Fibroblast of villous mesenchyme (primary cell): ENCODE measurements around the gene TSC2. TPM values are rescaled to one million over a fixed set of nuclear protein-coding genes. Genes with fewer than 3 reads are reported as not detected.
"Not testable (repeated sequence)": the region's sequence is repeated elsewhere in the genome, so short reads cannot be mapped to it uniquely, and the experiment has no call there.

Experiments
- DNase-seq: peaks from one replicate; pipeline ENCODE4 v3.0.0-alpha.2; 2010; ENCODE audit warnings: low read depth
- H3K4me3 ChIP-seq: 2 replicates; pipeline ENCODE4 v1.5.1; 2011; ENCODE audit warnings: low read depth, mild to moderate bottlenecking, low read length
- total RNA-seq: library from RNA; depleted of rRNA; stranded (reverse); fragments of >200 nt; gene quantifications from 2 replicates; pipeline ENCODE4 v1.2.3, GENCODE V29; 2012
- TF ChIP-seq, protein P1 (sequence below): IDR thresholded peaks from 2 replicates; pipeline ENCODE4 v1.5.1; 2012; ENCODE audit warnings: low read depth, mild to moderate bottlenecking, low read length; ENCODE audit not compliant: insufficient read depth

The TSC2 gene
- total RNA-seq, 1 donor: 62.6 TPM

DNA sequence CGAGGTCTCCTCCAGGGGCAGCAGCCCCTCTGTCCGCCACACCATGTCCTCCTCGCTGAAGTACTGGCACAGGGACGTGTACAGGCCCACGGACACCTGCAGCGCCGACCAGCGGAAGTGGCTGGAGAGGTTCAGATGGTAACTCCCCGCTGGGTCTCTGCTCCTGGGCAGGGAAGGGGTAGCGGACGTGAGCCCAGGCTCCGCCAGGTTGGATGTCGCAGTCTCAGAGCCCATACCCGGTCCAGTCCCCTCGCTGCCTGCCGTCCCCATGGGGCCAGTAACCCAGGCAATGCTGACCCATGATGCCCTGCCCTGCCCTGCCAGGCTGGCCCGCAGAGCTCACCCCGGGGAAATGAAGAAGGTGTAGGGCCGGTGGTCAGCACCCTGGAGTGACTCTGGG is 54.7 kb downstream of the TSC2 start:
- no peak for DNase-seq
- no peak overlapping the region for H3K4me3 ChIP-seq
- TF ChIP-seq, protein P1, sequence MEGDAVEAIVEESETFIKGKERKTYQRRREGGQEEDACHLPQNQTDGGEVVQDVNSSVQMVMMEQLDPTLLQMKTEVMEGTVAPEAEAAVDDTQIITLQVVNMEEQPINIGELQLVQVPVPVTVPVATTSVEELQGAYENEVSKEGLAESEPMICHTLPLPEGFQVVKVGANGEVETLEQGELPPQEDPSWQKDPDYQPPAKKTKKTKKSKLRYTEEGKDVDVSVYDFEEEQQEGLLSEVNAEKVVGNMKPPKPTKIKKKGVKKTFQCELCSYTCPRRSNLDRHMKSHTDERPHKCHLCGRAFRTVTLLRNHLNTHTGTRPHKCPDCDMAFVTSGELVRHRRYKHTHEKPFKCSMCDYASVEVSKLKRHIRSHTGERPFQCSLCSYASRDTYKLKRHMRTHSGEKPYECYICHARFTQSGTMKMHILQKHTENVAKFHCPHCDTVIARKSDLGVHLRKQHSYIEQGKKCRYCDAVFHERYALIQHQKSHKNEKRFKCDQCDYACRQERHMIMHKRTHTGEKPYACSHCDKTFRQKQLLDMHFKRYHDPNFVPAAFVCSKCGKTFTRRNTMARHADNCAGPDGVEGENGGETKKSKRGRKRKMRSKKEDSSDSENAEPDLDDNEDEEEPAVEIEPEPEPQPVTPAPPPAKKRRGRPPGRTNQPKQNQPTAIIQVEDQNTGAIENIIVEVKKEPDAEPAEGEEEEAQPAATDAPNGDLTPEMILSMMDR: no peak

DNA sequence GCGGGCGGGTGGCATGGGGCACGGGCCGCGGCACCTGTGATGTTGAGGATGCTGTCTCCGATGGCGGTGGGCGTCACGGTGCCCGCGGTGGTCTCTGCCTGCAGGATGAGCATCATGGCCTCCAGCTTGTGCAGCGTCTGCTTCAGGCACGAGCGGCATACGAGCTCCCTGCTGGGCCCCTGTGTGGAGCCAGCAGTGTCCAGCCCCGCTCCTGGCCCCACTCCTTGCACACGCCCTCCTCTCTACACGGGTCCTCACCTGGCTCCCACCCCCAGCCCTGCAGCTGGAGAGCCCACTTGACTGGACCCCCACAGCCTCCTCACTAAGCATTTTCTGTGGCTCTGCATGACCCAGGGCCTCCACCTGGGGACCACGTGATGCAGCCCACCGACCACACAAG is 56.7 kb downstream of the TSC2 start:
- H3K4me3 ChIP-seq, DNase-seq: not testable (repeated sequence)

GRCh38 chr16:2105291-2105690 is 57.5 kb downstream of the TSC2 start:
- H3K4me3 ChIP-seq, DNase-seq: not testable (repeated sequence)

DNA sequence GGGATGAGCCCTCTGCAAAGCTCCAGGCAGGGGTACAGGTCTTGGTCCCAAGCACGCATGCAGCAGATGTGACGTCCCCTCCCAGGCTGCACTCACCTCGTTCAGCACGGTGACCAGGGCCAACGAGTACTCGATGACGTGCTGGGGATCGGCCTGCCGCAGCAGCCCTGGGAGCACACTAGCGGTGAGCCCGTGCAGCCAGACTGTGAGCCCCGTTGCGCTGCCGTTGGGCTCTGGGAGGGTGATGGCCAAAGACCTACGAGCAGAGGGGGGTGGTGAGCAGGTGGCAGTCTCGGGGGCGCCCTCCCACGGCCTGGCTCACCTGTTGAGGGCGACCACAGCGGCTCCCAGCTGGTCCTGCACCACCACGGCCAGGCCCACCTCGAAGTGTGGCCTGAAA is 58.0 kb downstream of the TSC2 start:
- not testable (repeated sequence) for H3K4me3 ChIP-seq, DNase-seq

GRCh38 chr16:2106211-2106610 is 58.4 kb downstream of the TSC2 start:
- DNase-seq, H3K4me3 ChIP-seq: not testable (repeated sequence)

DNA sequence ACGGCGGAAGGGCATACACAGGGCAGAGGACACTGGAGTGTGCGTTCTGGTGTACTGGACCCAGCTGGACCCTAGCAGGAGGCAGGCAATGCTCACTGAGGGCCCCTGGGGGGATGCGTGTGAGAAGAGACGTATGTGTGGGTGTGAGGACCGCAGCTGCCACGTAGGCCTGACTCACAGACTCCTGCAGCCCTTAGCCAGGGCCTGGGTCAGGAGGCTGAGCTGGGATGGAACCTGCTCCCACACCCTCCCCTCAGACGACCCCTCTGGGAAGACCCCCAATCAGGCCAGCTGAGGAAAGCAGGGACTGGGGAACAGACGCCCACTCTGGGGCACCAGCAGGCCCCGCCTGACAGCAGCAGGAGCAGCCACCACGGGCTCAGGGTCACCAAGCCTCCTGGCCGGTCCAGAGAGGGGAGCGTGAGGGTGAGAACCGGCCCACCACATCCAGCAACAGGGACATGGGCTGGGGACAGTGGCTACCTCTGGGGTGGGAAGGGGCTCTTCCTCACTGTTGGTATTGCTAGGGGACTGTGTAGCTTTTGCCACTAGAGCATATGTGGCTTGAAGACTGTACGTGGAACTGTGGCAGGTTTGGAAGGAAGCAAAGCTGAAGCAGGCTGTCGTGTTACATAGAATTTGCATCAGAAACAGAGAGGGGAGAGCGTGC is 59.5 kb downstream of the TSC2 start:
- DNase-seq: peak; percentile 70

GRCh38 chr16:2107791-2108125 is 60.0 kb downstream of the TSC2 start:
- not testable (repeated sequence) for DNase-seq, H3K4me3 ChIP-seq

More for the DNA sequence above, 59.5 kb downstream of the TSC2 start:
- not testable (repeated sequence) for H3K4me3 ChIP-seq

DNA sequence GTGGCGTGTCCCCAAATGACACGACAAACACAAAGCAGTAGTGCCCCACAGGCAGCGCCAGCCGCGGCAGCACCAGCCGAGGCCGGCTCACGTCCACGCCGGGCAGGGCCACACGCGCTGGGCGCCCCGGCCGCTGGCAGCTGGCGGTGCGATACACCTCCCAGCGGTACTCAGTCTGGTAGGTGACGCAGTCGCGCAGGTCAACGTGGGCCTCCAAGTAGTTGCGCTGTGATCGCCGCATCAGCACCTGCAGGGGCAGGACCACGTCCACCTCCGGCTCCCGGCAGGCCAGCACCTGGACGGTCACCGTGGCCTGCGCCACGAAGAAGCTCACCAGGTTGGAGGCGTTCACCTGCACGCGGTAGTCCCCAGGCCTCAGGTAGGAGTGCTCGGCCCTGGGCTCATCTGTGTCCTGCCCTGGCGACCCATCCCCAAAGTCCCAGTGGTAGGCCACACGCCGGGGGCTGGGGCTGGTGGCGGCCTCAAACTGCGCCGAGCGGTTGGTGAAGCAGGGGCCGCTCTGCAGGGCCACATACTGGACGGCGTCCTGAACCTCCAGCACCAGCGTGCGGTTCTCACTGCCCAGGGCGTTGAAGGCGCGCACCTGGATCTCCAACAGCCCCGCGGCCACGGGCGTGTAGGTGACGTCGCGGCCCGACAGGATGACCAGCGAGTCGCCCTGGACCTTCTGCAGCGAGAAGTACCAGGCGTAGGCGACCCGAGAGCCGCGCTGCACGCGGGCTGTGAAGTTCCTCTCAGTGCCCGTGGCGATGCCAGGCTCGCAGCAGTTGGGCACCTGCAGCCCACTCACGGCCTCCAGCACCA is 60.9 kb downstream of the TSC2 start:
- not testable (repeated sequence) for DNase-seq, H3K4me3 ChIP-seq

DNA sequence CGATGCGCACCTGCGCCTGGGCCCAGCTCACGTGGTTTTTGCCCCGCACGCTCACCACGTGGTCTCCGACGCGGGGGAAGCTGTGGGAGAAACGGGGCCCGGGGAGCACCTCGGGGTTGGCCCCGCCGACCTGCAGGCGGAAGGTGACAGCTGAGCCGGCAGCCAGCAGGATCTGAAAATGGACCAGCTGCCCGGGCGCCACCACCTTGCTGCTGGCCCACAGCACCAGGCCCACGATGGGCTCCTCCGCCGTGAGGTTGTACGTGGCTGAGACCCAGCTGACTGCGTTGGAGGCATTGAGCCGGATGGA is 61.4 kb downstream of the TSC2 start:
- H3K4me3 ChIP-seq, DNase-seq: not testable (repeated sequence)

DNA sequence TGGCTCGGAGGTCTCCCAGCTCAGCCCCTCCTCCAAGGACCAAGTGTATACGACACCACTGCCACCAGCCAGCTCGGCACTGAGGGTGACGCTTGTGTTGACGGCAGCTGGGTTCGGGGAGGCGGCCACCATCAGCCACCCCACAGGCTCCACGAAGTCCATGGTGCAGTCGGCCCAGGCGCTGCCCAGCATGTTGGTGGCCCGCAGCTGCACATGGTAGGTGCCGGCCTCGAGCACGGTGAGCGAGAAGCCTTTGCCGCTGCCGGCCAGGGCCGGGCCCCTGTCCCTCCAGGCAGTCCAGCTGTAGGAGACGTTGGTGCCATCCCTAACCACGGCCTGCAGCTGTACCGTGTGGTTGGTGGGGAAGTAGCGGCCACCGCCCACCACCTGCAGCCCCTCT is 62.1 kb downstream of the TSC2 start:
- DNase-seq, H3K4me3 ChIP-seq: not testable (repeated sequence)

DNA sequence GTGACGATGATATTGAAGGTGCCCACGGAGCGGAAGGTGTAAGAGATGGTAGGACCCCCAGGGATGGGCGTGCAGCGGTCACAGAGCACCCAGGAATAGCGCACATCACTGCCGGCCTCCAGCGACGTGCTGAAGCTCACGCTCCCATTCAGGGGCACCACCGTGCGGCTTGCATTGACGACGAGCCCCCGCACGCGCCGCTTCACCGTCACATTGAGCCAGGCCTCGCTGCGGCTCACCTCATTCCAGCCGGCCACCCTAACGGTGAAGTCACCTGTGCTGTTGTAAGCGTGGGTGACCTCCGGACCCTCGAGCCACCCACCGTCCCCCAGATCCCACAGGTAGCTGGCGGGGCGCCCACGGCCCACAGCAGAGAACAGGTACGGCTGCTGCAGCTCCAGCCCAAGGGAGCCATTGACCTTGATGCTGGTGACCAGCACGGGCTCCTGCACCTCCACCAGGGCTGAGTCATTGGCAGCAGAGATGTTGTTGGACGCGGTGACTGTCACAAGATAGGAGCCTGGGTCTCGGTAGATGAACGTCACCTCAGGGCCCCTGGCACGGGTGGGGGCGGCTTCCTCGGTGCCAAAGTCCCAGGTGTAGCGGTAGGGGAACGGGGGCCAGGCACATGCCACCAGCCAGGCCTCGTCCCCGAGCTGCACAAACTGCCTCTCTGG is 62.7 kb downstream of the TSC2 start:
- not testable (repeated sequence) for DNase-seq, H3K4me3 ChIP-seq

DNA sequence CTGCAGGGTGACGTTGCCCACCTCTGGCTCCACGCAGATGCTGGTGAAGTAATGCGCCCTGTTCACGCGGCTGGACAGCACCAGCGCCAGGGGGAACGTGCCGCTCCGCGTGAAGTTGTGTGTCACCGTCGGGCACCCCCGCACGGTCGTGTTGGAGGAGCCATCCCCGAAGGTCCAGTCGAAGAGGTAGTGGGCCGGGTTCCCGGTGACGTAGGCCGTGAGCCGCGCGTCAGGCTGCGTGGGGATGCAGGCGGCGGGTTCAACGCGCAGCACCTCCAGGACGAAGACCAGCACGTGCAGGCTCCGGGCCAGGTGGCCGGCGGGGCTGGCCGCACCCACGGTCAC is 63.2 kb downstream of the TSC2 start:
- DNase-seq: not testable (repeated sequence)

GRCh38 chr16:2111412-2112335 is 63.9 kb downstream of the TSC2 start:
- not testable (repeated sequence) for H3K4me3 ChIP-seq, DNase-seq

More for the DNA sequence above, 63.2 kb downstream of the TSC2 start:
- H3K4me3 ChIP-seq: not testable (repeated sequence)

DNA sequence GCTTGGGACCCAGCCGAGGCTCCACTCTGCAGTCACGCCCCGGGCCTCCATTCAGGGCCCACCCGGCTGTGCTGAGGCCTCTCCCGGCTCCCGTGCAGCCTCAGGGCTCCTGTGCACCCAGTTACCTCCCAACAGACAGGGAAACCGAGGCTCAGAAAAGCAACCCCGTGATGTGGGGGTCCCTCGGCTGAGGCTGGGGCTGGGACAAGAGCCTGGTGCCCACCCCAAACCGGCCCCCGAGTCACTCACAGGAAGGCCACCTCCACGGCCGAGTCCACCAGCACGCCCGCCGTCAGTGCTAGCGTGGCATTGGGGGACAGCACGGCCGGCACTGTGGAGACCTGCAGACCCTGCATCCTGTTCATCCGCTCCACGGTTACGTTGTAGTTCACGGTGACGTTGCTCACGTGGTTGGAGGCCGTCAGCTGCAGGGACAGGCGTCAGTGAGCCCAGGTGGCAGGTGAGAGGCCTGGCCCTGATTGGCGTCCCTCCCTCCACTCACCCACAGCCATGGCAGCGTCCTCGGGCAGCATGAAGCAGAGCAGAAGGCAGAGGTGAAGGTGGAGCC is 64.8 kb downstream of the TSC2 start:
- DNase-seq, H3K4me3 ChIP-seq: not testable (repeated sequence)

DNA sequence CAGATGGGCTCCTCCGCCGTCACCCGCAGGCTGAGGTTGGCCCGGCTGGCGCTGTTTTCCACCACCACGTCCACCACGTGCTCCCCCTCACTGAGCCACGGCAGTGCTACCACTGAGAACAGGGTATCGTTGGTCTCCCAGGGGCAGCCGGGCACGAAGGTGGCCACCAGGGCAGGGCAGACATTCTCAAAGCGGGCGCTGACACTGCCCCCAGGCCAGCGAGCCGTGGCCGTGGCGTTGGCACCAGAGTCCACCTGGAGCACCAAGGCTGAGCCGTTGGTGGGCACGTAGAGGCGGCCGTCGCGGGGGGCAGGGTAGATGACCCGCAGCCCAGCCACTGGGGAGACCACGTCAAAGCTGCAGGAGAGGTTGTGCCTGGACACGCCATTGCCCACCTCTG is 66.4 kb downstream of the TSC2 start:
- not testable (repeated sequence) for H3K4me3 ChIP-seq, DNase-seq

DNA sequence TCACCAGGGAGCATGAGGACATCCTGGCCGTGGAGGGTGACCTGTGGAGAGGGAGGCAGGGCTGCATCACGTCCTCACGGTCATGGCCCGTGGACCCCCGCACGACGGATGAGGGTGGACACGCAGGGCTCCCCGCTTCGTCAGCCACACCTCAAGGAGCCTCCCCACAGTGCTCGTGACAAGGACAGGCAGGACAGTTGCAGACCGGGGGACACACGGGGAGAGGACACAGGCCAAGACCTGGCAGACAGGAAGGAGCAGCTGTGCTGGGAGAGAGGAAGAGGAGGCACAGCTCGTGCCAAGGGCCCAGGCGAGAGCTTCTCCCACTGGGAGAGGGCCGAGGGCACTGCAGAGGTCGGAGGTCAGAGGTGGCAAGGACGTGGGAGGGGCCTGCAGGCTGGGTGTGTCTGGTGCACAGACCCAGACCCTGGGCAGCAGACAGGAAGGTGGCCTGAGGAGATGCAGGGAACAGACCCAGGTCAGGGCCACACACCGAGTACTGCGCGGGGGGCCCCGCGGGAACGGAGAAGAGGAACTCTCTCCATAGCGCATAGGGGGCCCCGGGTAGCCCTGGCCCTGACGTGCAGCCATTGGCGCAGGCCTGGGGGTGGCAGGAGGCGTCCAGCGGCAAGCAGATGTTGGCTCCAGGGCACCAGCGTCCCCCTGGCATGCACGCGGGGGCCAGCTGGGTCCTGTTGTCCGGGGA is 67.3 kb downstream of the TSC2 start:
- not testable (repeated sequence) for DNase-seq, H3K4me3 ChIP-seq
